ENCODE measurements around the gene SMG7. TPM values are rescaled to one million over a fixed set of nuclear protein-coding genes. Genes with fewer than 3 reads are reported as not detected.

The SMG7 gene
- total and polyA plus RNA-seq, 9 donors = 21.8 to 65.3 (median 47.2) TPM

- Histone ChIP-seq H3K9me3 (no peaks in the 10 kb centered on the region), H3K36me3 (no peaks in the 10 kb centered on the region), H3K27ac (no peak overlapping the region), H3K27me3 (no peaks in the 10 kb centered on the region), H3K4me3 (no peak overlapping the region), H3K4me1 (ENCODE audit: insufficient read depth) (no peaks in the 10 kb centered on the region)
- WGBS, 3 donors = 76 to 83% (median 76%) methylated on average over 12 of the region's 12 CpGs
- DNase-seq = no peak
- intact Hi-C loops (cut with DNase I) = no loop called here
- TF ChIP-seq CTCF (IDR thresholded peaks at IDR 0.05) = no peak
- TF ChIP-seq POLR2A (IDR thresholded peaks at IDR 0.05) = no peak
- TF ChIP-seq EP300 (IDR thresholded peaks at IDR 0.05) = no peak
These were observed 109.9 kb downstream of the SMG7 start for GRCh38 chr1:183582021-183582713.

GRCh38 chr1:183583466-183583865, 111.2 kb downstream of the SMG7 start:
- Histone ChIP-seq H3K4me3 (no peak overlapping the region), H3K27ac (no peak overlapping the region), H3K27me3 (no peaks in the 10 kb centered on the region), H3K36me3 (no peaks in the 10 kb centered on the region), H3K4me1 (ENCODE audit: insufficient read depth) (no peaks in the 10 kb centered on the region), H3K9me3 (no peaks in the 10 kb centered on the region)
- no peak for DNase-seq
- WGBS, 3 donors = 74 to 84% (median 78%) methylated on average over 6 of the region's 6 CpGs
- intact Hi-C loops (cut with DNase I) = no loop called here
- no peak for TF ChIP-seq EP300 (IDR thresholded peaks at IDR 0.05)
- no peak for TF ChIP-seq CTCF (IDR thresholded peaks at IDR 0.05)
- no peak for TF ChIP-seq POLR2A (IDR thresholded peaks at IDR 0.05)

- no peak for DNase-seq
- TF ChIP-seq POLR2A (IDR thresholded peaks at IDR 0.05) = no peak
- TF ChIP-seq CTCF (IDR thresholded peaks at IDR 0.05) = no peak
- no peak for TF ChIP-seq EP300 (IDR thresholded peaks at IDR 0.05)
- 68 to 78% (median 69%) methylated on average over 5 of the region's 5 CpGs for WGBS, 3 donors
- no peaks in the 10 kb centered on the region for H3K4me1 ChIP-seq (ENCODE audit: insufficient read depth)
- H3K27me3 ChIP-seq = no peaks in the 10 kb centered on the region
- no peak overlapping the region for H3K4me3 ChIP-seq
- intact Hi-C loops (cut with DNase I) = no loop called here
- H3K36me3 ChIP-seq = no peaks in the 10 kb centered on the region
- H3K27ac ChIP-seq = no peak overlapping the region
- H3K9me3 ChIP-seq = no peaks in the 10 kb centered on the region
These were observed 111.8 kb downstream of the SMG7 start for GRCh38 chr1:183584147-183584546.

- H3K27ac ChIP-seq = no peak overlapping the region
- DNase-seq = no peak
- no peaks in the 10 kb centered on the region for H3K27me3 ChIP-seq
- H3K4me3 ChIP-seq = no peak overlapping the region
- H3K4me1 ChIP-seq (ENCODE audit: insufficient read depth) = no peaks in the 10 kb centered on the region
- 78 to 85% (median 84%) methylated on average over 6 of the region's 6 CpGs for WGBS, 3 donors
- TF ChIP-seq CTCF (IDR thresholded peaks at IDR 0.05) (no peak), EP300 (IDR thresholded peaks at IDR 0.05) (no peak), POLR2A (IDR thresholded peaks at IDR 0.05) (no peak)
- intact Hi-C loops (cut with DNase I) = no loop called here
- H3K36me3 ChIP-seq = no peaks in the 10 kb centered on the region
- H3K9me3 ChIP-seq = no peaks in the 10 kb centered on the region
These were observed 112.7 kb downstream of the SMG7 start for GRCh38 chr1:183585038-183585437.
